MG63 (cell line): ENCODE data around the gene RAB31. TPM values are rescaled to one million over a fixed set of nuclear protein-coding genes. Genes with fewer than 3 reads are reported as not detected.

Source experiments
- DNase-seq: peaks from one replicate; pipeline ENCODE4 v3.0.0-alpha.2; 2020
- H3K27me3 ChIP-seq: fragments of 250-450 bp; sonication (Bioruptor Pico); 2 replicates; pipeline ENCODE4 v1.5.1; 2020; ENCODE audit warnings: mild to moderate bottlenecking, moderate library complexity
- H3K36me3 ChIP-seq: fragments of 250-450 bp; sonication (Bioruptor Pico); 2 replicates; pipeline ENCODE4 v1.5.1; 2020; ENCODE audit warnings: mild to moderate bottlenecking, moderate library complexity
- H3K4me3 ChIP-seq: fragments of 250-450 bp; sonication (Bioruptor Pico); 2 replicates; pipeline ENCODE4 v1.5.1; 2020; ENCODE audit warnings: mild to moderate bottlenecking, moderate library complexity
- H3K9me3 ChIP-seq: fragments of 250-450 bp; sonication (Bioruptor Pico); 2 replicates; pipeline ENCODE4 v1.5.1; 2020; ENCODE audit warnings: mild to moderate bottlenecking, moderate library complexity
- total RNA-seq: library from RNA; depleted of rRNA; stranded (reverse); fragments of >200 nt; shearing (Covaris generic); gene quantifications from 2 replicates; pipeline ENCODE4 v1.2.3, GENCODE V29; 2014; ENCODE audit warnings: low replicate concordance

RAB31 gene
- total RNA-seq, 1 experiment from 2014 or later: 19.5 TPM

GRCh38 chr18:9804517-9805104 is 96.5 kb downstream of the RAB31 start:
- no peak for DNase-seq
- H3K36me3 ChIP-seq: no peaks in the 10 kb centered on the region
- no peak overlapping the region for H3K4me3 ChIP-seq
- H3K9me3 ChIP-seq: no peaks in the 10 kb centered on the region
- no peaks in the 10 kb centered on the region for H3K27me3 ChIP-seq

- Histone ChIP-seq H3K36me3 (no peaks in the 10 kb centered on the region), H3K4me3 (no peak overlapping the region), H3K9me3 (no peaks in the 10 kb centered on the region), H3K27me3 (no peaks in the 10 kb centered on the region)
- DNase-seq: no peak
Observed at GRCh38 chr18:9806905-9807304, 98.8 kb downstream of the RAB31 start.

- Histone ChIP-seq H3K9me3 (no peaks in the 10 kb centered on the region), H3K36me3 (no peaks in the 10 kb centered on the region), H3K4me3 (no peak overlapping the region), H3K27me3 (no peaks in the 10 kb centered on the region)
- no peak for DNase-seq
Observed at GRCh38 chr18:9808295-9809241, 100.5 kb downstream of the RAB31 start.

- Histone ChIP-seq H3K27me3 (no peaks in the 10 kb centered on the region), H3K36me3 (no peaks in the 10 kb centered on the region), H3K4me3 (no peak overlapping the region), H3K9me3 (no peaks in the 10 kb centered on the region)
- no peak for DNase-seq
Observed at GRCh38 chr18:9809697-9810096, 101.6 kb downstream of the RAB31 start.

GRCh38 chr18:9810299-9810698 is 102.2 kb downstream of the RAB31 start:
- no peak overlapping the region for H3K4me3 ChIP-seq
- H3K36me3 ChIP-seq: no peaks in the 10 kb centered on the region
- no peaks in the 10 kb centered on the region for H3K9me3 ChIP-seq
- no peaks in the 10 kb centered on the region for H3K27me3 ChIP-seq
- no peak for DNase-seq

- H3K27me3 ChIP-seq: no peaks in the 10 kb centered on the region
- no peaks in the 10 kb centered on the region for H3K9me3 ChIP-seq
- H3K4me3 ChIP-seq: no peak overlapping the region
- no peaks in the 10 kb centered on the region for H3K36me3 ChIP-seq
- DNase-seq: no peak
Observed at GRCh38 chr18:9810994-9811705, 103.0 kb downstream of the RAB31 start.

- Histone ChIP-seq H3K9me3 (no peaks in the 10 kb centered on the region), H3K4me3 (no peak overlapping the region), H3K36me3 (peaks cover 8% of the 10 kb centered on the region; the same call in 1 of the 2 replicates), H3K27me3 (no peaks in the 10 kb centered on the region)
- no peak for DNase-seq
Observed at GRCh38 chr18:9811978-9812377, 103.9 kb downstream of the RAB31 start.

GRCh38 chr18:9814431-9814830 is 106.3 kb downstream of the RAB31 start:
- Histone ChIP-seq H3K36me3 (peaks cover 8% of the 10 kb centered on the region; the same call in 1 of the 2 replicates), H3K9me3 (no peaks in the 10 kb centered on the region), H3K4me3 (no peak overlapping the region), H3K27me3 (no peaks in the 10 kb centered on the region)
- peak; percentile 31 for DNase-seq

- DNase-seq: no peak
- no peaks in the 10 kb centered on the region for H3K9me3 ChIP-seq
- peaks cover 8% of the 10 kb centered on the region; the same call in 1 of the 2 replicates for H3K36me3 ChIP-seq
- no peaks in the 10 kb centered on the region for H3K27me3 ChIP-seq
- no peak overlapping the region for H3K4me3 ChIP-seq
Observed at GRCh38 chr18:9817286-9817685, 109.2 kb downstream of the RAB31 start.

GRCh38 chr18:9817725-9818422 is 109.8 kb downstream of the RAB31 start:
- H3K27me3 ChIP-seq: no peaks in the 10 kb centered on the region
- H3K9me3 ChIP-seq: no peaks in the 10 kb centered on the region
- peaks cover 8% of the 10 kb centered on the region; the same call in 1 of the 2 replicates for H3K36me3 ChIP-seq
- H3K4me3 ChIP-seq: no peak overlapping the region
- no peak for DNase-seq

GRCh38 chr18:9818423-9818734 is 110.3 kb downstream of the RAB31 start:
- Histone ChIP-seq H3K36me3 (peaks cover 8% of the 10 kb centered on the region; the same call in 1 of the 2 replicates), H3K27me3 (no peaks in the 10 kb centered on the region), H3K4me3 (no peak overlapping the region), H3K9me3 (no peaks in the 10 kb centered on the region)
- no peak for DNase-seq

- Histone ChIP-seq H3K36me3 (peaks cover 8% of the 10 kb centered on the region; the same call in 1 of the 2 replicates), H3K27me3 (no peaks in the 10 kb centered on the region), H3K4me3 (no peak overlapping the region), H3K9me3 (no peaks in the 10 kb centered on the region)
- no peak for DNase-seq
Observed at GRCh38 chr18:9820127-9820526, 112.0 kb downstream of the RAB31 start.

GRCh38 chr18:9820719-9821118 is 112.6 kb downstream of the RAB31 start:
- no peaks in the 10 kb centered on the region for H3K9me3 ChIP-seq
- H3K27me3 ChIP-seq: no peaks in the 10 kb centered on the region
- DNase-seq: no peak
- peaks cover 8% of the 10 kb centered on the region; the same call in 1 of the 2 replicates for H3K36me3 ChIP-seq
- no peak overlapping the region for H3K4me3 ChIP-seq

GRCh38 chr18:9822587-9823185 is 114.6 kb downstream of the RAB31 start:
- no peaks in the 10 kb centered on the region for H3K36me3 ChIP-seq

GRCh38 chr18:9823805-9824473 is 115.8 kb downstream of the RAB31 start:
- H3K9me3 ChIP-seq: no peaks in the 10 kb centered on the region
- no peaks in the 10 kb centered on the region for H3K36me3 ChIP-seq
- peak; percentile 58 for DNase-seq
- H3K27me3 ChIP-seq: no peaks in the 10 kb centered on the region
- H3K4me3 ChIP-seq: no peak overlapping the region

More at GRCh38 chr18:9822587-9823185, 114.6 kb downstream of the RAB31 start:
- Histone ChIP-seq H3K9me3 (no peaks in the 10 kb centered on the region), H3K4me3 (no peak overlapping the region), H3K27me3 (no peaks in the 10 kb centered on the region)
- no peak for DNase-seq

GRCh38 chr18:9824474-9824832 is 116.4 kb downstream of the RAB31 start:
- H3K9me3 ChIP-seq: no peaks in the 10 kb centered on the region
- no peaks in the 10 kb centered on the region for H3K36me3 ChIP-seq
- peak; percentile 72 for DNase-seq
- H3K27me3 ChIP-seq: no peaks in the 10 kb centered on the region
- no peak overlapping the region for H3K4me3 ChIP-seq
